ENCODE measurements around the gene COL23A1.
"Not testable (repeated sequence)": the region's sequence is repeated elsewhere in the genome, so short reads cannot be mapped to it uniquely, and the experiment has no call there.

COL23A1 gene

DNA sequence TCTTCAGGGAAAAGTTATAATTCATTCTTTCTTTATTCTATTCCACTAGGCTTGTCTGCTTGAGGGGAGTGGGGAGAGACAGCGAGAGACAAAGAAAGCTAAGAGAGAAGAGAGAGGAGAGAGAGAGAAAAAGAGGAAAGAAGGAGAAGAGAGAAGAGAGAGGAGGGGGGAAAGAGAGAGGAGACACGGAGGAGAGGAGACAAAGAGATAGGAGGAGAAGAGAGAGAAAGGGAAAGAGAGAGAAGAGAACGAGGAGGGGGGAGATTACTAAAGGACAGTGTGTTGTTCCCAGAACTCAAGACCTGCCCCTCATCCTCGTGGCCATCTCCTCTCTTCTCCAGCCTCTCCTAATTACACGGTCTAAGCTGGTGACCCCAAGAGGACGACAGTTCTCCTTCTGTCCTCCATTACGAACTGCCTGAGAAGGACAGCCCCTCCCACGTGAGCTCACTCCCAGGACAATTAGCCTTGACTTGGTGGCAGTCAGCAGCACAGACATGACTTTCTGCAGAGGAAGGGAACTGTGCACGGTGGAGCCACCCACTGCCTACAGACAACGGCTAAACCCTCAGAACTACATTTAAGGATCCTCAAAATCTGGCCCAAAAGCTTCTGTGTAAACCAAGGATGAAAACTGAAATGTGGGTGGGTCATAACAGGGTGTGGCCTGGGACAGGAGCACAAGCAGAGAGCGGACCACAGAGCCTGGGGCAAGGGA, 99.1 kb downstream of the COL23A1 start:
- H3K4me3 ChIP-seq (replicated peaks; ENCODE audit: low read depth, low read length): no peak overlapping the region
- DNase-seq (ENCODE audit: extremely low read depth, low read depth): no peak

DNA sequence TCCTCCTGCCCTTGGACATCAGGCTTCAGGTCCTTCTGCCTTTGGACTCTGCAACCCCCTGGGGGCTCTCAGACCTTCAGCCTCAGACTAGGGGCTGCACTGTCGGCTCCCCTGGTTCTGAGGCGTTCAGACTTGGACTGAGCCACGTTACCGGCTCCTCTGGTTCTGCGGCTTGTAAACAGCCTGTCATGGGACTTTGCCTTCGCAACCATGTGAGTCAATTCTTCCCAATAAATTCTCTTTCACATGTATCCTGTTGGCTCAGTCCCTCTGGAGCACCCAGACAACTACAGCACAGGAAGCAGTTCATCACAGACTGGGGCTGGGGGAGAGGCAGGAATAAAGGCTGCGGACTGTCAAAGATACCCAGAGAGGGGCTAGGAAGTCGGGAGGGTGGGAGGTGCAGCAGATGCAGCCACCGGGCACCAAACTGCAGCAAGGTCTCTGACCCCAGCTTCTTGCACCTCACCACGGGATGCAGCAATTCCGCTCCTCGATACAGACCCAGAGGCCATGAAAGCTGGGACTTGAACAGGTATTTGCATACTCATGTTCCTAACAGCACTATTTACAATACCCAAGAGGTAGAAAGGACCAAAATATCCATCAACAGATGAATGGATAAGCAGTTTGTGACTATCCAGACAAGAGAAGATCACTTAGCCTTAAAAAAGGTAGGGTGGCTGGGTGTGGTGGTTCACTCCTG, 100.8 kb downstream of the COL23A1 start:
- DNase-seq (ENCODE audit: extremely low read depth, low read depth): no peak
- TF ChIP-seq, protein P1, sequence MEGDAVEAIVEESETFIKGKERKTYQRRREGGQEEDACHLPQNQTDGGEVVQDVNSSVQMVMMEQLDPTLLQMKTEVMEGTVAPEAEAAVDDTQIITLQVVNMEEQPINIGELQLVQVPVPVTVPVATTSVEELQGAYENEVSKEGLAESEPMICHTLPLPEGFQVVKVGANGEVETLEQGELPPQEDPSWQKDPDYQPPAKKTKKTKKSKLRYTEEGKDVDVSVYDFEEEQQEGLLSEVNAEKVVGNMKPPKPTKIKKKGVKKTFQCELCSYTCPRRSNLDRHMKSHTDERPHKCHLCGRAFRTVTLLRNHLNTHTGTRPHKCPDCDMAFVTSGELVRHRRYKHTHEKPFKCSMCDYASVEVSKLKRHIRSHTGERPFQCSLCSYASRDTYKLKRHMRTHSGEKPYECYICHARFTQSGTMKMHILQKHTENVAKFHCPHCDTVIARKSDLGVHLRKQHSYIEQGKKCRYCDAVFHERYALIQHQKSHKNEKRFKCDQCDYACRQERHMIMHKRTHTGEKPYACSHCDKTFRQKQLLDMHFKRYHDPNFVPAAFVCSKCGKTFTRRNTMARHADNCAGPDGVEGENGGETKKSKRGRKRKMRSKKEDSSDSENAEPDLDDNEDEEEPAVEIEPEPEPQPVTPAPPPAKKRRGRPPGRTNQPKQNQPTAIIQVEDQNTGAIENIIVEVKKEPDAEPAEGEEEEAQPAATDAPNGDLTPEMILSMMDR (IDR thresholded peaks at IDR 0.05; ENCODE audit: low read depth, low read length, missing control alignments): no peak
- no peak overlapping the region for H3K4me3 ChIP-seq (replicated peaks; ENCODE audit: low read depth, low read length)

More for the DNA sequence above, 99.1 kb downstream of the COL23A1 start:
- TF ChIP-seq, protein P1 (IDR thresholded peaks at IDR 0.05; ENCODE audit: low read depth, low read length, missing control alignments): no peak

DNA sequence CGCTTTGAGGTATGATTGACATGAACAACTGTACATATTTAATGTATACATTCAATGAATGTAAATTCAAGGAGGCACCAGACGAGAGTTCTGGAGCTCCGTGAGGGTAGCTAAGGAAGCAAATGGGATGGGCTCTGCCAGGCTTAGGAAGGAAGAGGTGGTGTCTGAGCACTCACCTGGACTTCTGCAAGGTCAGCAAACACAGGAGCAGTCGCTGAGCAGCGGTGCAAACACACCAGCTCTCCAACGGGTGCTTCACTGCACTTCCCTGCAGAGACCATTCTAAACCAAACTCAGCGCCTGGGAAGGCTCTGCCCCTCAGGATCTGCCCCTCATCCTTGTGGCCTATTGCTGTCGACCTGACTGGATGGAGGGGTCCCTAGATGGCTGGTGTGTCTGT, 101.5 kb downstream of the COL23A1 start:
- H3K4me3 ChIP-seq (replicated peaks; ENCODE audit: low read depth, low read length): no peak overlapping the region
- TF ChIP-seq, protein P1 (IDR thresholded peaks at IDR 0.05; ENCODE audit: low read depth, low read length, missing control alignments): no peak
- no peak for DNase-seq (ENCODE audit: extremely low read depth, low read depth)

DNA sequence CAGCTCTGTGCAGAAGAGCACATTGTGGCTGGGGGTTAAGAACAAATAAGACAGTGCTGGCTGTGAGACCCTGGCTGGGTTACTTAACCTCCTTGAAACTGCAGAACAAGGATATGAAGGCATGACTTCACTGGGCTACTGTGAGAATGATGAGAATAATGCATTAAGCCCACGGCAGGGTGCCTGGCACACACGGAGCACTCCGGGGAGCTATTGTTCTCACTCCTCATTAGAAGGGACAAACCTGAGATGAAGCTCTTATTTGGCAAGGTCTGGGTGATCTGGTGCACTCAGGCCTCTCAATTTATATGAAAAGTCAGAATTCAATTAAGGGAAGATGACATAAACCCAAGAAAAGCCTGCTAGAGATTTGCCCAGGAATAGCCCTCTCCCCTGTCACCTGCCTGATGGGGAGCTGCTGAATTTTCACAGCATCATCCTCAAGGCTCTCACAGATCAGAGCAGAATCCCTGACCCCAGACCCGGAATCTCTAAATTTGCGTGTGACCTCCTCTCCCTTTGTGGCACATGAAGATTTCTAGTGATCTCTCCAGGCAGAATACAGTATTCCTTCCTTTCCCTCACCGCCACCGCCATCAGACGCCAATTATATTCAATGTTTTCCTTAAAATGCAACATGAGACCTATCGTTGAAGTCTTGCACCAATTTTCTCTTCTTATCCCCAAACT, 102.1 kb downstream of the COL23A1 start:
- no peak for DNase-seq (ENCODE audit: extremely low read depth, low read depth)
- TF ChIP-seq, protein P1 (IDR thresholded peaks at IDR 0.05; ENCODE audit: low read depth, low read length, missing control alignments): no peak
- H3K4me3 ChIP-seq (replicated peaks; ENCODE audit: low read depth, low read length): no peak overlapping the region

DNA sequence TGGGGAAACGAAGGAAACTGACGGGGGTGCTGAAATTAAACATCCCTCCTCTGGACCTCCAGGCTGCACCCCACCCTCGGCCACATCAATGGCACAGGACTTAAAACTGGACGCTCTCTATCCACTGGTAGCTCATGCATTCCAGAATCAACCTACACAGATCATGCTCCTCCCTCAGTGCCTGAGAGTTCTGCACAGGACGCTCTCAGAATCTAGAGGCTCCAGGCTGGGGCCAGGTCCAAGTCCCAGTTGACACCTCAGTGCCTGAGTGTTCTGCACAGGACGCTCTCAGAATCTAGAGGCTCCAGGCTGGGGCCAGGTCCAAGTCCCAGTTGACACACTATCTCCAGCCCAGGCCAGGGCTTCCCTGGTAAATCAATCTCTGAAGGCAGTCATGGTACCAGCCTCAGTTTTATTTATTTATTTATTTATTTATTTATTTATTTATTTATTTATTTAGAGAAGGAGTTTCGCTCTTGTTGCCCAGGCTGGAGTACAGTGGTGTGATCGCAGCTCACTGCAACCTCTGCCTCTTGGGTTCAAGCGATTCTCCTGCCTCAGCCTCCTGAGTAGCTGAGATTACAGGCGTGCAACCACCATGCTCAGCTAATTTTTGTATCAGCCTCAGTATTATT, 103.2 kb downstream of the COL23A1 start:
- not testable (repeated sequence) for DNase-seq (ENCODE audit: extremely low read depth, low read depth); H3K4me3 ChIP-seq (replicated peaks; ENCODE audit: low read depth, low read length)

DNA sequence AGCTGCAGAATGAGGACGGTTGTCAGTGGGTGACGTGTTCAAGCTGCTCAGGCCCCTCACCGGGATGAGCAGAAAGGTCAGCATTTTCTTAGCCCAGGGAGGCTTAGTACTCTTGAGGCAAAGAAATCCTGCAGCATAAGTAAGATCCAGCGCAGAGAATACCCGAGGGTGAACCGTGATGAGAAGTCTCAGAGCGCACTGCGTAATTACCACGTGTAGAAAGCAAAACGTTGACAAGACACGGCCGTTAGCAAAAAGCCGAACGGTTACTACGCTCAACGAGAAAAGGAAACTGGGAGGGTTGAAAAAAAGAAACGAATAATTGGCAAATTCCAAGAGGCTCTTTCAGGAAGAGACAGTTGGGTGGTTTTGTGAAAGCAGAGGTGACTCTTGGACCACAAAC, 104.0 kb downstream of the COL23A1 start:
- no peak for DNase-seq (ENCODE audit: extremely low read depth, low read depth)
- TF ChIP-seq, protein P1 (IDR thresholded peaks at IDR 0.05; ENCODE audit: low read depth, low read length, missing control alignments): no peak
- no peak overlapping the region for H3K4me3 ChIP-seq (replicated peaks; ENCODE audit: low read depth, low read length)

DNA sequence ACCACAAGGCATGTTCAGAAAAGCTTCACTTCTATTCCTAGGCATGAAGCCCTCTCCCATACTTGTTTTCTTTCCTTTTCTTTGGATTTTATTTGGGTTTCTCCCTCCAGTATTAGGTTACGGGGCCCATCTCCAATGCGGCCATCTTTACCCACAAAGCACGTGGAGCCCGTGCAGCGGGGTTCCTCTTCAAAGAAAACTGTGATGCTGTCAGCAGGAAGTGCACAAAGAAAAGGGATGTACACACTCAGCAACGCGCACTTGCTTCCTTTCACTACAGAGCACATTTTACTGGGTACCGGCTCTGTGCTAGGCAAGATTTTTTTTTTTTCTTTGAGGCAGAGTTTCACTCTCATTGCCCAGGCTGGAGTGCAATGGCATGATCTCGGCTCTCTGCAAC, 106.6 kb downstream of the COL23A1 start:
- no peak for DNase-seq (ENCODE audit: extremely low read depth, low read depth)
- no peak overlapping the region for H3K4me3 ChIP-seq (replicated peaks; ENCODE audit: low read depth, low read length)
- TF ChIP-seq, protein P1 (IDR thresholded peaks at IDR 0.05; ENCODE audit: low read depth, low read length, missing control alignments): no peak
